ENCODE measurements around the gene APOL6.
"Not testable (repeated sequence)": the region's sequence is repeated elsewhere in the genome, so short reads cannot be mapped to it uniquely, and the experiment has no call there.

Gene APOL6

GRCh38 chr22:35666699-35667098 lies 18.5 kb downstream of the APOL6 start:
- in situ Hi-C loops (cut with MboI; ENCODE audit: low sequenced_read_pairs), result not testable (repeated sequence)

- in situ Hi-C loops (cut with MboI; ENCODE audit: low sequenced_read_pairs), result loop anchor here (10.0 kb wide), 1 partner anchor 60 kb away; the partner anchor contains the start of gene MB
These were observed 26.1 kb downstream of the APOL6 start for GRCh38 chr22:35674335-35674734.

GRCh38 chr22:35676065-35676464 lies 27.8 kb downstream of the APOL6 start:
- in situ Hi-C loops (cut with MboI; ENCODE audit: low sequenced_read_pairs), result loop anchor here (10.0 kb wide), 1 partner anchor 61 kb away; the partner anchor contains the start of gene MB

GRCh38 chr22:35677460-35678187 lies 29.4 kb downstream of the APOL6 start:
- in situ Hi-C loops (cut with MboI; ENCODE audit: low sequenced_read_pairs), result loop anchor here (10.0 kb wide), 1 partner anchor 63 kb away; the partner anchor contains the start of gene MB

- in situ Hi-C loops (cut with MboI; ENCODE audit: low sequenced_read_pairs), result loop anchor here (10.0 kb wide), 1 partner anchor 64 kb away; the partner anchor contains the start of gene MB
These were observed 30.6 kb downstream of the APOL6 start for GRCh38 chr22:35678836-35679235.

- in situ Hi-C loops (cut with MboI; ENCODE audit: low sequenced_read_pairs), result loop anchor here (10.0 kb wide), 1 partner anchor 65 kb away; the partner anchor contains the start of gene MB
These were observed 31.2 kb downstream of the APOL6 start for GRCh38 chr22:35679492-35679891.

- in situ Hi-C loops (cut with MboI; ENCODE audit: low sequenced_read_pairs), result no loop called here
These were observed 33.3 kb downstream of the APOL6 start for GRCh38 chr22:35681454-35682052.

- in situ Hi-C loops (cut with MboI; ENCODE audit: low sequenced_read_pairs), result no loop called here
These were observed 35.3 kb downstream of the APOL6 start for GRCh38 chr22:35683560-35683959.

- in situ Hi-C loops (cut with MboI; ENCODE audit: low sequenced_read_pairs), result no loop called here
These were observed 36.0 kb downstream of the APOL6 start for GRCh38 chr22:35684270-35684700.

GRCh38 chr22:35684732-35685131 lies 36.5 kb downstream of the APOL6 start:
- in situ Hi-C loops (cut with MboI; ENCODE audit: low sequenced_read_pairs), result no loop called here

- in situ Hi-C loops (cut with MboI; ENCODE audit: low sequenced_read_pairs), result no loop called here
These were observed 37.5 kb downstream of the APOL6 start for GRCh38 chr22:35685731-35686130.

GRCh38 chr22:35686298-35686697 lies 38.1 kb downstream of the APOL6 start:
- in situ Hi-C loops (cut with MboI; ENCODE audit: low sequenced_read_pairs), result no loop called here

GRCh38 chr22:35687461-35687860 lies 39.2 kb downstream of the APOL6 start:
- in situ Hi-C loops (cut with MboI; ENCODE audit: low sequenced_read_pairs), result no loop called here

- in situ Hi-C loops (cut with MboI; ENCODE audit: low sequenced_read_pairs), result no loop called here
These were observed 40.8 kb downstream of the APOL6 start for GRCh38 chr22:35688913-35689675.

- in situ Hi-C loops (cut with MboI; ENCODE audit: low sequenced_read_pairs), result no loop called here
These were observed 41.8 kb downstream of the APOL6 start for GRCh38 chr22:35690001-35690400.

- in situ Hi-C loops (cut with MboI; ENCODE audit: low sequenced_read_pairs), result no loop called here
These were observed 47.0 kb downstream of the APOL6 start for GRCh38 chr22:35695202-35695601.

- in situ Hi-C loops (cut with MboI; ENCODE audit: low sequenced_read_pairs), result no loop called here
These were observed 48.9 kb downstream of the APOL6 start for GRCh38 chr22:35697142-35697541.

GRCh38 chr22:35699852-35700251 lies 51.6 kb downstream of the APOL6 start:
- in situ Hi-C loops (cut with MboI; ENCODE audit: low sequenced_read_pairs), result not testable (repeated sequence)

GRCh38 chr22:35703861-35704584 lies 55.8 kb downstream of the APOL6 start:
- in situ Hi-C loops (cut with MboI; ENCODE audit: low sequenced_read_pairs), result no loop called here

GRCh38 chr22:35705141-35705540 lies 56.9 kb downstream of the APOL6 start:
- in situ Hi-C loops (cut with MboI; ENCODE audit: low sequenced_read_pairs), result no loop called here

GRCh38 chr22:35708453-35708852 lies 60.2 kb downstream of the APOL6 start:
- in situ Hi-C loops (cut with MboI; ENCODE audit: low sequenced_read_pairs), result no loop called here

Measured in HL-60/S4 (cell line).